Lung (tissue), 12 donors: ENCODE data around the gene SLC43A3. TPM values are rescaled to one million over a fixed set of nuclear protein-coding genes. Genes with fewer than 3 reads are reported as not detected.

ENCODE experiments used
- ATAC-seq: fragments of 200-7000 bp; cut with Tn5 transposase; one replicate; pipeline ENCODE4 v1.9.1; 2020; ENCODE audit warnings: moderate number of reproducible peaks; ENCODE audit not compliant: insufficient read depth, low FRiP score
- DNase-seq, 3 donors: peaks; one replicate each; pipeline ENCODE4 v3.0.0-alpha.2; 2013 to 2017
- H3K27ac ChIP-seq, 2 donors: one replicate each; pipeline ENCODE4 v1.5.1; 2013; ENCODE audit warnings: mild to moderate bottlenecking in 2 of 2, moderate library complexity in 2 of 2, control low read depth in 1 of 2, inconsistent platforms in 1 of 2, low read depth in 1 of 2, low read length in 1 of 2
- H3K27me3 ChIP-seq, 3 donors: one replicate each; pipeline ENCODE4 v1.5.1; 2013; ENCODE audit warnings: low read length in 2 of 3; ENCODE audit not compliant: control insufficient read depth in 3 of 3, insufficient read depth in 3 of 3
- H3K36me3 ChIP-seq, 4 donors: one replicate each; pipeline ENCODE4 v1.5.1; 2013; ENCODE audit warnings: low read length in 4 of 4, mild to moderate bottlenecking in 1 of 4, moderate library complexity in 1 of 4; ENCODE audit not compliant: control insufficient read depth in 4 of 4, insufficient read depth in 4 of 4
- H3K4me1 ChIP-seq, 5 donors: one replicate each; pipeline ENCODE4 v1.5.1; 2013; ENCODE audit warnings: low read length in 5 of 5, mild to moderate bottlenecking in 2 of 5, moderate library complexity in 1 of 5; ENCODE audit not compliant: control insufficient read depth in 5 of 5, insufficient read depth in 5 of 5
- H3K4me3 ChIP-seq: one replicate; pipeline ENCODE4 v1.5.1; 2013; ENCODE audit warnings: mild to moderate bottlenecking, control low read depth, moderate library complexity
- H3K9ac ChIP-seq, 2 donors: one replicate each; pipeline ENCODE4 v1.5.1; 2013; ENCODE audit warnings: low read length in 2 of 2, control low read depth in 1 of 2; ENCODE audit not compliant: insufficient read depth in 1 of 2
- H3K9me3 ChIP-seq, 4 donors: one replicate each; pipeline ENCODE4 v1.5.1; 2013; ENCODE audit warnings: low read length in 3 of 4, mild to moderate bottlenecking in 1 of 4, moderate library complexity in 1 of 4; ENCODE audit not compliant: control insufficient read depth in 4 of 4, insufficient read depth in 3 of 4
- WGBS, 2 donors: extraction: QIAGEN DNeasy Blood & Tissue Kit; methylation state at CpG; one replicate each; pipeline ENCODE4 v1.1.7; 2013; 5-methylcytosine and 5-hydroxymethylcytosine counted together
- polyA plus RNA-seq, 2 donors: library from polyadenylated mRNA; stranded (reverse); fragments of 200-250 nt; gene quantifications; one replicate each; pipeline ENCODE4 v1.2.1, GENCODE V29; 2013
- total RNA-seq, 2 donors: library from RNA; depleted of rRNA in 1 of 2; stranded (reverse); fragments of >200 nt in 1 of 2; gene quantifications; one replicate each; pipeline ENCODE4 v1.2.1, GENCODE V29; 2014 to 2021
- TF ChIP-seq, protein P1 (sequence below): IDR thresholded peaks from 2 replicates; pipeline ENCODE4 v1.5.1; 2012; ENCODE audit warnings: mild to moderate bottlenecking; ENCODE audit errors: control extremely low read depth, extremely low read depth
- donor health status: control.
- donor health status: control.
- donor health status: Bipolar disorder and iron deficiency.
- donor health status: healthy.
- donor health status: DM: yes; HTN: yes; CAD: no.

SLC43A3 gene
- total and polyA plus RNA-seq, 4 donors: 23.3 to 155 (median 105) TPM

DNA sequence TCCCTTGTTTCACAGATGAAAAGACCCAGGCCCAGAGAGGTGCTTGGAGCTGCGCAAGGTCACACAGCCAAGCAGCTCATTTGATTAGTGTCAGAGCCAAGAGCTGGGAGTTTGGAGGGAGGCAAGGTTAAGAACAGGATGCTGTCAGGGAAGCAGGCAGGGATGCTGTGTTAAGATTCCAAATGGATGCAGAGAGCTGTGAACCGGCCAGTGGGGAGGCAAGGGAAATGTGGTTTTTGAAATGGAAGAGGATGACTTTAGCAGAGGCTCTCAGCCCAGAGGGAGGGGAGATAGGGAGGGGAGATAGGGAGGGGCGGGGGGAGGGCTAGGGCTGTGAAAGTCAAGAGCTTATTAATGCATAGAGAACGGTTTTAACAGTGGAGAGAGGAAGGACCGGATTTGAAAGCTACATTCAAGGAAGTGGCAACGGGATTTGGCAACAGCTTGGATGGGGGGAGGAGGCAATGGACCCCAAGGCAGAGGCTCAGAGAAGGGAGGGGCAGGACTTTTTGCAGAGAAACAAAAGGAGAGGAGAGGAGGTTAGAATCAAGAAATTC lies 46.4 kb upstream of the SLC43A3 start:
- H3K27me3 ChIP-seq: peaks cover 0 to 28% (median 14%) of the 10 kb centered on the region in 3 donors
- no peaks in the 10 kb centered on the region for H3K9me3 ChIP-seq
- DNase-seq (peak in 1 of 3 donors; percentile 52), ATAC-seq (no peak)
- H3K4me3 ChIP-seq: no peak overlapping the region
- TF ChIP-seq, protein P1, sequence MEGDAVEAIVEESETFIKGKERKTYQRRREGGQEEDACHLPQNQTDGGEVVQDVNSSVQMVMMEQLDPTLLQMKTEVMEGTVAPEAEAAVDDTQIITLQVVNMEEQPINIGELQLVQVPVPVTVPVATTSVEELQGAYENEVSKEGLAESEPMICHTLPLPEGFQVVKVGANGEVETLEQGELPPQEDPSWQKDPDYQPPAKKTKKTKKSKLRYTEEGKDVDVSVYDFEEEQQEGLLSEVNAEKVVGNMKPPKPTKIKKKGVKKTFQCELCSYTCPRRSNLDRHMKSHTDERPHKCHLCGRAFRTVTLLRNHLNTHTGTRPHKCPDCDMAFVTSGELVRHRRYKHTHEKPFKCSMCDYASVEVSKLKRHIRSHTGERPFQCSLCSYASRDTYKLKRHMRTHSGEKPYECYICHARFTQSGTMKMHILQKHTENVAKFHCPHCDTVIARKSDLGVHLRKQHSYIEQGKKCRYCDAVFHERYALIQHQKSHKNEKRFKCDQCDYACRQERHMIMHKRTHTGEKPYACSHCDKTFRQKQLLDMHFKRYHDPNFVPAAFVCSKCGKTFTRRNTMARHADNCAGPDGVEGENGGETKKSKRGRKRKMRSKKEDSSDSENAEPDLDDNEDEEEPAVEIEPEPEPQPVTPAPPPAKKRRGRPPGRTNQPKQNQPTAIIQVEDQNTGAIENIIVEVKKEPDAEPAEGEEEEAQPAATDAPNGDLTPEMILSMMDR: no peak
- no peaks in the 10 kb centered on the region for H3K36me3 ChIP-seq
- peaks cover 0 to 28% (median 12%) of the 10 kb centered on the region in 5 donors for H3K4me1 ChIP-seq
- WGBS, 2 donors: 32 to 55% methylated on average over 6 of the region's 6 CpGs
- H3K27ac ChIP-seq: no peak overlapping the region
- H3K9ac ChIP-seq: no peak overlapping the region

DNA sequence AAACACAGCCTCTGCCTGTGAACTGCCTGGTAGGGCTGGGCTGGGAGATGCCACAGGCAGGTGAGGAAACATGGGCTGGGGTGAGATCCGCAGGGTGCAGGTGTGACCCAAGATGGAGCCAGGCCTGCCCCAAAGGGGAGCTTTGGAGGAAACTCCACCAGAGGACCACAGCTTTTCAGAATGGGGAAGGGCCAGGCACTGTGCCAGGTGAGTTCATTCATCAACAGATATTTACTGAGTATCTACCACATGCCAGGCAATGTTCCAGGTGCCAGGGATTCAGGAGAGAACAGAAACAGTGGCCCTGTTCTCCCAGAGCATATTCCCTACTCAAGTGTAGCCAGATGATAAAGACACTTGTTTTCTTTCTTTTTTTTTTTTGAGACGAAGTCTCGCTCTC lies 44.6 kb upstream of the SLC43A3 start:
- WGBS, 2 donors: 93 to 100% methylated on average over 3 of the region's 3 CpGs
- no peaks in the 10 kb centered on the region for H3K9me3 ChIP-seq
- no peaks in the 10 kb centered on the region for H3K36me3 ChIP-seq
- no peak for DNase-seq
- no peak overlapping the region for H3K9ac ChIP-seq
- no peak for ATAC-seq
- no peak overlapping the region for H3K27ac ChIP-seq
- peaks cover 0 to 15% (median 12%) of the 10 kb centered on the region in 3 donors for H3K27me3 ChIP-seq
- peaks cover 0 to 25% (median 7%) of the 10 kb centered on the region in 5 donors for H3K4me1 ChIP-seq
- no peak overlapping the region for H3K4me3 ChIP-seq
- TF ChIP-seq, protein P1: no peak

DNA sequence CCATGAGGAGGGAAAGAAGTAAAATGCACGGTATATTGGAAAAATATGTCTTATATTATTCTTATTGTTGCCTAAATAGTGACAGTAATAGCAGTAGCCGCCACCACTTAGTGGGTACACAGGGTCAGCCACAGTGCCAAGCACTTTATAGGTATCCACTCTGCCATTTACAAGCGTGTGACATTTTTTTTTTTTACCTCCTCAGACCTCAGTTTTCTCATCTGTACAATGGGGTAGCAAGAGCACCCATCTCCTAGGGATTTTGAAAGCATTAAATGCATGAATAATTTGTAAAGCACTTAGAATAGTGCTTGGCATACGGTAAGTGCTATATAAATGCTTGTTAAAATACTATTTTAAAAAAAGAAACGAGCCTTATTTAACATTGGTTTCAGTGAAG lies 42.3 kb upstream of the SLC43A3 start:
- H3K27me3 ChIP-seq: peaks cover 0 to 9% (median 0%) of the 10 kb centered on the region in 3 donors
- ATAC-seq: no peak
- H3K36me3 ChIP-seq: no peaks in the 10 kb centered on the region
- WGBS, 2 donors: 84 to 90% methylated on average over 5 of the region's 5 CpGs
- DNase-seq: no peak
- TF ChIP-seq, protein P1: no peak
- no peaks in the 10 kb centered on the region for H3K9me3 ChIP-seq
- no peak overlapping the region for H3K27ac ChIP-seq
- peaks cover 0 to 8% (median 0%) of the 10 kb centered on the region in 5 donors for H3K4me1 ChIP-seq
- H3K4me3 ChIP-seq: no peak overlapping the region
- H3K9ac ChIP-seq: no peak overlapping the region

DNA sequence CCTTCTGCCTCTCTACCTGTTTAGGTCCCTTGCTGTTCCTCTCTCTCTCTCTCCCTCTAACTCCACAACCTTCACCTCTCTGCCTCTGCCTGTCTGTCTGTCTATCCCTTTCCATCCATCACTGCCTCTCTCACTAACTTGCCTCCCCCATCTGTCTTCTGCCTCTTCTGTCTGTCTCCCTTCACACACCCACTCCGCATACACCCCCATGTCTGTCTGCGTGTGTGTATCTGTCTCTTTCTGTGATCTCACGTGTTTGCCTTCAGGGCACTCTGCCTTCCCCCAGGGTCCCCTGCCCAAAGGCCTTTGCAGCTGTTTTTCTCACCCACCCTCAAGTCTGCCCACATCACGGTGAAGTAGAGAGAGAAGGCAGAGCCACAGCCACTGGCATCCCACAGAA lies 41.4 kb upstream of the SLC43A3 start:
- no peaks in the 10 kb centered on the region for H3K36me3 ChIP-seq
- 79 to 88% methylated on average over 4 of the region's 4 CpGs for WGBS, 2 donors
- TF ChIP-seq, protein P1: no peak
- H3K9ac ChIP-seq: no peak overlapping the region
- H3K9me3 ChIP-seq: no peaks in the 10 kb centered on the region
- no peak for DNase-seq
- H3K27me3 ChIP-seq: peaks cover 0 to 18% (median 0%) of the 10 kb centered on the region in 3 donors
- no peak overlapping the region for H3K27ac ChIP-seq
- H3K4me1 ChIP-seq: peaks cover 0 to 9% (median 0%) of the 10 kb centered on the region in 5 donors
- no peak overlapping the region for H3K4me3 ChIP-seq
- ATAC-seq: no peak
